Transverse colon (tissue), 3 donors: ENCODE measurements around the gene ALPP.

Experiments used
- CTCF ChIP-seq, 5 experiments: fragments of 200-600 bp in 3 of 5; fragments of 450-650 bp in 2 of 5; sonication (generic) in 3 of 5; IDR thresholded peaks; 1 replicate in 2 of 5; 2 replicates in 3 of 5; pipeline ENCODE4 v1.5.1; 2016 to 2017; ENCODE audit warnings: antibody characterized with exemption in 5 of 5, inconsistent platforms in 3 of 5, mild to moderate bottlenecking in 2 of 5, moderate library complexity in 1 of 5
- EP300 ChIP-seq: sonication (generic); formaldehyde crosslinking; IDR thresholded peaks from one replicate; pipeline ENCODE4 v1.6.1; 2017; ENCODE audit warnings: antibody characterized with exemption, low read depth

GRCh38 chr2:232406556-232407310, 28.2 kb downstream of the ALPP start, which contains the start of gene ALPG:
- TF ChIP-seq CTCF (IDR thresholded peaks at IDR 0.05), result no peak
- TF ChIP-seq EP300, result no peak
